HepG2 (cell line): ENCODE measurements around the gene BCL2. TPM values are rescaled to one million over a fixed set of nuclear protein-coding genes. Genes with fewer than 3 reads are reported as not detected.

Source experiments
- ATAC-seq: fragments of 200-7000 bp; cut with Tn5 transposase; 3 replicates; pipeline ENCODE4 v1.9.1; 2020; ENCODE audit warnings: mild to moderate bottlenecking, moderate library complexity
- BruUV-seq: library from RNA; stranded (reverse); fragments of 400-500 nt; replicated peaks from 2 replicates; lab custom pipeline; 2021; lab: Mats Ljungman, UMichigan
- CTCF ChIA-PET: fragments of 300-600 bp; formaldehyde crosslinking; extraction: SDS; loops from one replicate; lab custom pipeline; 2021; ENCODE audit warnings: low total read pairs, inconsistent platforms, low intra/inter-chr PET ratio; lab: Yijun Ruan, JAX
- POLR2A ChIA-PET: fragments of 350-600 bp; sonication (Branson Sonifier 250); formaldehyde crosslinking; loops from one replicate; lab custom pipeline; 2020; ENCODE audit warnings: antibody characterized with exemption, inconsistent platforms; lab: Yijun Ruan, JAX
- DNase-seq: peaks from one replicate; pipeline ENCODE4 v3.0.0-alpha.2; 2015; ENCODE audit warnings: low spot score
- FAIRE-seq: peaks from 3 replicates; lab custom pipeline; 2011; peaks lifted over from hg19 to GRCh38; lab: Jason Lieb, UNC
- H2AFZ ChIP-seq: one replicate; pipeline ENCODE4 v1.6.1; 2011; ENCODE audit warnings: low read length, inconsistent platforms
- H3K27ac ChIP-seq: fragments of 300-600 bp; 3 replicates; pipeline ENCODE4 v1.8.0; 2011; ENCODE audit warnings: mixed run types, mild to moderate bottlenecking, mixed read lengths, low read length, inconsistent platforms; ENCODE audit not compliant: insufficient read depth; ENCODE audit errors: extremely low read length
- H3K27me3 ChIP-seq, 2 experiments: fragments of 200-600 bp in 1 of 2; 2 replicates in 1 of 2; 3 replicates in 1 of 2; pipeline versions ENCODE4 v1.6.0 to v1.8.0; 2011; ENCODE audit warnings: low read length in 2 of 2, mild to moderate bottlenecking in 2 of 2, moderate library complexity in 2 of 2, inconsistent platforms in 1 of 2; ENCODE audit not compliant: insufficient read depth in 2 of 2, control insufficient read depth in 1 of 2
- H3K36me3 ChIP-seq, 2 experiments: fragments of 200-600 bp in 1 of 2; replicated peaks in 1 of 2; 2 replicates in 1 of 2; 3 replicates in 1 of 2; pipeline versions ENCODE4 v1.5.1 to v1.8.0; 2011; ENCODE audit warnings: low read length in 2 of 2, inconsistent platforms in 1 of 2; ENCODE audit not compliant: insufficient read depth in 2 of 2, control insufficient read depth in 1 of 2
- H3K4me1 ChIP-seq: 2 replicates; pipeline ENCODE4 v1.5.1; 2012; ENCODE audit warnings: low read length, inconsistent platforms; ENCODE audit not compliant: insufficient read depth
- H3K4me2 ChIP-seq: 2 replicates; pipeline ENCODE4 v1.6.0; 2011; ENCODE audit warnings: low read depth, low read length, inconsistent platforms
- H3K4me3 ChIP-seq, 3 experiments: fragments of 200-600 bp in 1 of 3; sonication (generic), shearing (Covaris generic) in 1 of 3; replicated peaks in 1 of 3; 2 replicates each; pipeline ENCODE4 v1.5.1; 2011 to 2016; ENCODE audit warnings: low read length in 3 of 3, inconsistent platforms in 2 of 3, low read depth in 2 of 3, mild to moderate bottlenecking in 2 of 3, control low read depth in 1 of 3, mixed read lengths in 1 of 3; ENCODE audit not compliant: insufficient read depth in 1 of 3
- H3K79me2 ChIP-seq: one replicate; pipeline ENCODE4 v1.6.1; 2011; ENCODE audit warnings: low read length, inconsistent platforms; ENCODE audit not compliant: insufficient read depth
- H3K9ac ChIP-seq: 2 replicates; pipeline ENCODE4 v1.6.0; 2011; ENCODE audit warnings: mild to moderate bottlenecking, low read depth, low read length, inconsistent platforms; ENCODE audit not compliant: insufficient read depth
- H3K9me3 ChIP-seq: 2 replicates; pipeline ENCODE4 v1.5.1; 2012; ENCODE audit warnings: mild to moderate bottlenecking, low read length
- H4K20me1 ChIP-seq: 2 replicates; pipeline ENCODE4 v1.6.0; 2011; ENCODE audit warnings: inconsistent platforms, mild to moderate bottlenecking, low read length, moderate library complexity; ENCODE audit not compliant: insufficient read depth
- CBX5 ChIP-seq: sonication (generic); formaldehyde crosslinking; IDR thresholded peaks from 2 replicates; pipeline ENCODE4 v1.4.0; 2020; ENCODE audit warnings: missing genetic modification reagents, borderline replicate concordance
- CENPT ChIP-seq: sonication (generic); formaldehyde crosslinking; IDR thresholded peaks from 2 replicates; pipeline ENCODE4 v1.8.0; 2022; ENCODE audit warnings: low read depth, mild to moderate bottlenecking, moderate library complexity, missing genetic modification reagents
- FOXJ3 ChIP-seq: sonication (generic); formaldehyde crosslinking; IDR thresholded peaks from 2 replicates; pipeline ENCODE4 v1.4.0; 2020; ENCODE audit warnings: missing genetic modification reagents, mild to moderate bottlenecking, borderline replicate concordance
- KDM5A ChIP-seq: fragments of 200-600 bp; sonication (generic); IDR thresholded peaks from 2 replicates; pipeline ENCODE4 v1.7.0; 2018; ENCODE audit warnings: antibody characterized with exemption, mild to moderate bottlenecking, low read length, borderline replicate concordance
- KDM5B ChIP-seq: sonication (generic); formaldehyde crosslinking; IDR thresholded peaks from 2 replicates; pipeline ENCODE4 v1.4.0; 2020; ENCODE audit warnings: missing genetic modification reagents, mild to moderate bottlenecking, borderline replicate concordance
- MED8 ChIP-seq: sonication (generic); formaldehyde crosslinking; IDR thresholded peaks from 2 replicates; pipeline ENCODE4 v1.8.1; 2023; ENCODE audit warnings: mild to moderate bottlenecking, missing genetic modification reagents; ENCODE audit not compliant: insufficient replicate concordance
- NONO ChIP-seq, 2 experiments: fragments of 450-650 bp in 1 of 2; sonication (generic) in 1 of 2; formaldehyde crosslinking in 1 of 2; IDR thresholded peaks in 1 of 2; conservative IDR thresholded peaks in 1 of 2; 2 replicates each; pipeline versions ENCODE4 v1.6.1 to v1.8.0; 2017 to 2022; ENCODE audit warnings: mild to moderate bottlenecking in 1 of 2, missing genetic modification reagents in 1 of 2, moderate library complexity in 1 of 2
- ZBTB20 ChIP-seq: sonication (generic); formaldehyde crosslinking; IDR thresholded peaks from 2 replicates; pipeline ENCODE4 v1.8.1; 2023; ENCODE audit warnings: missing genetic modification reagents, low read depth, mild to moderate bottlenecking, borderline replicate concordance
- ZEB1 ChIP-seq: IDR thresholded peaks from 2 replicates; pipeline ENCODE4 v1.6.1; 2012; ENCODE audit warnings: mild to moderate bottlenecking, low read depth, inconsistent platforms; ENCODE audit not compliant: insufficient replicate concordance
- ZNF674 ChIP-seq: sonication (generic); formaldehyde crosslinking; IDR thresholded peaks from 2 replicates; pipeline ENCODE4 v1.5.0; 2020; ENCODE audit warnings: low read depth, mild to moderate bottlenecking, missing genetic modification reagents
- WGBS: methylation state at CpG from one replicate; pipeline ENCODE4 v1.1.6; 2017; ENCODE audit warnings: low lambda C conversion rate; 5-methylcytosine and 5-hydroxymethylcytosine counted together
- in situ Hi-C: cut with HindIII; loops from 2 replicates; pipeline ENCODE4 v1.10.0; 2017; ENCODE audit warnings: low pct_unique_long_range_greater_than_20kb; ENCODE audit not compliant: extremely low pct_ligation_motif_present
- intact Hi-C: fragments of 100-400 bp; cut with micrococcal nuclease; formaldehyde crosslinking; loops from one replicate; pipeline ENCODE4 v1.10.0; 2022; ENCODE audit not compliant: unreplicated experiment
- polyA plus RNA-seq, 8 experiments: library from polyadenylated mRNA; depleted of rRNA in 3 of 8; stranded (reverse) in 7 of 8; unstranded in 1 of 8; fragments of >200 nt; fragmentation: Illumina TruSeq in 4 of 8; extraction: Trizol in 4 of 8; gene quantifications; 2 replicates each; pipeline versions ENCODE4 v1.2.1 to v1.2.3, GENCODE V29; 2011 to 2016; ENCODE audit warnings: low read depth in 4 of 8, missing spikeins in 1 of 8, mixed read lengths in 1 of 8; ENCODE audit not compliant: insufficient read depth in 1 of 8
- total RNA-seq, 5 experiments: library from RNA; depleted of rRNA; stranded (reverse); fragments of >200 nt; fragmentation: Illumina TruSeq; extraction: Trizol; gene quantifications; 2 replicates each; pipeline ENCODE4 v1.2.3, GENCODE V29; 2016; ENCODE audit warnings: low read depth in 1 of 5

BCL2 gene
- total and polyA plus RNA-seq, 2 of the 13 experiments (the other 11 are each of a cell fraction or from before 2014, with no cell fraction given) = 0.07 to 0.53 TPM

GRCh38 chr18:63164396-63164795 is 155.2 kb downstream of the BCL2 start:
- no peak overlapping the region for H2AFZ ChIP-seq
- H3K4me1 ChIP-seq = no peaks in the 10 kb centered on the region
- DNase-seq (no peak), ATAC-seq (no peak), FAIRE-seq (no peak)
- POLR2A ChIA-PET = no interaction called here
- intact Hi-C loops (no loop called here), in situ Hi-C loops (no loop called here)
- no peak overlapping the region for H3K9ac ChIP-seq
- no peaks in the 10 kb centered on the region for H3K36me3 ChIP-seq
- no peak overlapping the region for H3K4me2 ChIP-seq
- no TSS peak for BruUV-seq
- WGBS = 0% methylated on average over 1 of the region's 1 CpG
- no peaks in the 10 kb centered on the region for H3K9me3 ChIP-seq
- CTCF ChIA-PET = no interaction called here
- TF ChIP-seq FOXJ3 (no peak), NONO (IDR thresholded peaks at IDR 0.05) (no peak), NONO (CRISPR knock-in tag; conservative IDR thresholded peaks at IDR 0.05) (no peak), CENPT (CRISPR knock-in tag) (no peak), ZEB1 (no peak), KDM5A (no peak), MED8 (CRISPR knock-in tag) (no peak), CBX5 (CRISPR knock-in tag) (no peak), ZBTB20 (CRISPR knock-in tag) (no peak), ZNF674 (no peak), KDM5B (CRISPR knock-in tag) (no peak)
- TF ChIP-seq, all 625 proteins: peak for 0
- H3K27me3 ChIP-seq = peaks cover 1 to 7% of the 10 kb centered on the region in 2 experiments; a peak in 3 of 5 replicates
- no peak overlapping the region for H3K27ac ChIP-seq
- H3K79me2 ChIP-seq = no peaks in the 10 kb centered on the region
- no peak overlapping the region for H3K4me3 ChIP-seq
- H4K20me1 ChIP-seq = no peaks in the 10 kb centered on the region
